K562 (cell line): ENCODE results near the gene HCST. TPM values are rescaled to one million over a fixed set of nuclear protein-coding genes. Genes with fewer than 3 reads are reported as not detected.

Source experiments
- BMI1 ChIP-seq: fragments of 150-350 bp; IDR thresholded peaks from 2 replicates; pipeline ENCODE4 v1.6.1; 2014; ENCODE audit warnings: low read length
- FOXJ3 ChIP-seq: sonication (generic); formaldehyde crosslinking; IDR thresholded peaks from 2 replicates; pipeline ENCODE4 v1.4.0; 2020; ENCODE audit warnings: mild to moderate bottlenecking, missing genetic modification reagents
- GMEB1 ChIP-seq: fragments of 250-450 bp; sonication (Bioruptor Pico); IDR thresholded peaks from 2 replicates; pipeline ENCODE4 v1.4.0; 2020; ENCODE audit warnings: mild to moderate bottlenecking
- GTF3C2 ChIP-seq: IDR thresholded peaks from 3 replicates; pipeline ENCODE4 v1.6.1; 2011; ENCODE audit warnings: borderline replicate concordance, mild to moderate bottlenecking, moderate library complexity; ENCODE audit not compliant: insufficient read length; ENCODE audit errors: extremely low read depth
- HES1 ChIP-seq: fragments of 450-650 bp; IDR thresholded peaks from 2 replicates; pipeline ENCODE4 v1.6.1; 2016; ENCODE audit warnings: low read depth, mild to moderate bottlenecking, moderate library complexity
- HIVEP1 ChIP-seq: fragments of 250-450 bp; sonication (Bioruptor Pico); IDR thresholded peaks from 2 replicates; pipeline ENCODE4 v1.4.0; 2020; ENCODE audit warnings: mild to moderate bottlenecking
- MCM5 ChIP-seq: fragments of 450-650 bp; IDR thresholded peaks from 2 replicates; pipeline ENCODE4 v1.6.1; 2016; ENCODE audit warnings: low read depth
- MTA1 ChIP-seq: fragments of 450-650 bp; IDR thresholded peaks from 2 replicates; pipeline ENCODE4 v1.6.1; 2017; ENCODE audit warnings: borderline replicate concordance
- NFIX ChIP-seq: fragments of 250-450 bp; sonication (Bioruptor Pico); IDR thresholded peaks from 2 replicates; pipeline ENCODE4 v1.4.0; 2020; ENCODE audit warnings: low read depth, mild to moderate bottlenecking, moderate library complexity
- NR3C1 ChIP-seq: sonication (generic); formaldehyde crosslinking; IDR thresholded peaks from 2 replicates; pipeline ENCODE4 v1.8.1; 2022; ENCODE audit warnings: missing genetic modification reagents
- POU5F1 ChIP-seq: fragments of 150-350 bp; IDR thresholded peaks from 2 replicates; pipeline ENCODE4 v1.6.1; 2014; ENCODE audit warnings: borderline replicate concordance, low read length, low read depth, mild to moderate bottlenecking; ENCODE audit not compliant: partially characterized antibody
- RAD51 ChIP-seq: fragments of 450-650 bp; IDR thresholded peaks from 2 replicates; pipeline ENCODE4 v1.7.1; 2016; ENCODE audit warnings: low read depth, mild to moderate bottlenecking, borderline replicate concordance
- RBM25 ChIP-seq: fragments of 200-400 bp; formaldehyde crosslinking; IDR thresholded peaks from 2 replicates; pipeline ENCODE4 v1.6.1; 2018; ENCODE audit warnings: low read length, low read depth, moderate library complexity; ENCODE audit not compliant: severe bottlenecking
- SETDB1 ChIP-seq: IDR thresholded peaks from one replicate; pipeline ENCODE4 v1.6.1; 2012; ENCODE audit warnings: low read length, control low read depth, inconsistent platforms
- SMAD4 ChIP-seq: fragments of 250-450 bp; sonication (Bioruptor Pico); conservative IDR thresholded peaks from 2 replicates; pipeline ENCODE4 v1.8.0; 2021; ENCODE audit warnings: inconsistent platforms, mild to moderate bottlenecking, moderate library complexity
- TAF7 ChIP-seq: fragments of 450-650 bp; IDR thresholded peaks from 2 replicates; pipeline ENCODE4 v1.6.1; 2016; ENCODE audit warnings: missing genetic modification characterization, missing compliant biosample characterization
- TSC22D4 ChIP-seq: fragments of 450-650 bp; IDR thresholded peaks from 2 replicates; pipeline ENCODE4 v1.6.1; 2016; ENCODE audit warnings: missing genetic modification characterization, missing biosample characterization, control low read depth
- ZBTB26 ChIP-seq: fragments of 450-650 bp; formaldehyde crosslinking; IDR thresholded peaks from 2 replicates; pipeline ENCODE4 v1.4.0; 2022; ENCODE audit warnings: missing genetic modification characterization
- ZNF232 ChIP-seq: sonication (generic); formaldehyde crosslinking; IDR thresholded peaks from 2 replicates; pipeline ENCODE4 v1.8.0; 2022; ENCODE audit warnings: mild to moderate bottlenecking, missing genetic modification reagents
- ZNF384 ChIP-seq: IDR thresholded peaks from 2 replicates; pipeline ENCODE4 v1.6.1; 2012; ENCODE audit warnings: low read depth, low read length, improper control_type of control experiment
- ZNF395 ChIP-seq: fragments of 200-800 bp; sonication (Bioruptor generic); IDR thresholded peaks from 2 replicates; pipeline ENCODE4 v1.6.1; 2017; ENCODE audit warnings: missing genetic modification characterization, missing compliant biosample characterization
- ZNF695 ChIP-seq: fragments of 450-650 bp; formaldehyde crosslinking; IDR thresholded peaks from 2 replicates; pipeline ENCODE4 v1.4.0; 2020; ENCODE audit warnings: mild to moderate bottlenecking, moderate library complexity
- polyA plus RNA-seq, 8 experiments: library from polyadenylated mRNA; depleted of rRNA in 4 of 8; stranded (reverse) in 5 of 8; unstranded in 3 of 8; fragments of >200 nt; fragmentation: Nextera tagmentation in 2 of 8; fragmentation: Illumina TruSeq in 1 of 8; extraction: Ambion mirVana in 2 of 8; extraction: Trizol in 1 of 8; gene quantifications; 2 replicates each; pipeline versions ENCODE4 v1.2.1 to v1.2.3, GENCODE V29; 2011 to 2014; ENCODE audit warnings: inconsistent platforms in 1 of 8, missing spikeins in 1 of 8
- total RNA-seq, 7 experiments: library from RNA; depleted of rRNA in 6 of 7; stranded (reverse); fragments of >200 nt in 6 of 7; fragmentation: Illumina TruSeq in 2 of 7; extraction: Trizol in 2 of 7; gene quantifications; 2 replicates each; pipeline versions ENCODE4 v1.2.1 to v1.2.3, GENCODE V29; 2011 to 2021; ENCODE audit warnings: low replicate concordance in 1 of 7

HCST gene
- total and polyA plus RNA-seq, 9 of the 15 experiments (the other 6 are each of a cell fraction or from before 2014, with no cell fraction given) = 0.29 to 1.9 (median 0.95) TPM; not detected in 2

GRCh38 chr19:35879770-35880317 is 22.5 kb upstream of the HCST start (continued):
- TF ChIP-seq ZNF395 = no peak
- TF ChIP-seq NFIX (CRISPR knock-in tag) = no peak
- peak; percentile 92 for TF ChIP-seq ZNF232
- no peak for TF ChIP-seq MTA1
- TF ChIP-seq BMI1 = no peak
- no peak for TF ChIP-seq TSC22D4 (tag)
- no peak for TF ChIP-seq TAF7 (tag)
- TF ChIP-seq RAD51 = peak; percentile 61
- TF ChIP-seq MCM5 = no peak
- TF ChIP-seq FOXJ3 (CRISPR knock-in tag) = no peak
- peak; percentile 13; the same call in 1 of the 2 replicates for TF ChIP-seq GMEB1
- peak; percentile 48 for TF ChIP-seq ZNF384
- no peak for TF ChIP-seq HES1
- no peak for TF ChIP-seq ZNF695
- TF ChIP-seq ZBTB26 (CRISPR knock-in tag) = no peak
- no peak for TF ChIP-seq HIVEP1
- peak; percentile 81 for TF ChIP-seq NR3C1 (CRISPR knock-in tag)
- peak; percentile 91 for TF ChIP-seq SMAD4 (CRISPR knock-in tag)
- TF ChIP-seq POU5F1 = no peak
- TF ChIP-seq RBM25 = no peak
- no peak for TF ChIP-seq SETDB1
- TF ChIP-seq GTF3C2 = no peak
